IPS-20b (cell line): ENCODE measurements around the gene PCDHB2.
"Not testable (repeated sequence)": the region's sequence is repeated elsewhere in the genome, so short reads cannot be mapped to it uniquely, and the experiment has no call there.

Source experiments
- H3K27ac ChIP-seq: one replicate; pipeline ENCODE4 v1.5.1; 2013; ENCODE audit warnings: low read length
- H3K27me3 ChIP-seq: 2 replicates; pipeline ENCODE4 v1.6.1; 2013; ENCODE audit warnings: mild to moderate bottlenecking, low read length, inconsistent platforms; ENCODE audit not compliant: insufficient read depth
- H3K36me3 ChIP-seq: 2 replicates; pipeline ENCODE4 v1.6.1; 2013; ENCODE audit warnings: low read depth, mild to moderate bottlenecking, inconsistent platforms, low read length, moderate library complexity; ENCODE audit not compliant: insufficient read depth
- H3K4me1 ChIP-seq: 2 replicates; pipeline ENCODE4 v1.6.1; 2013; ENCODE audit warnings: mild to moderate bottlenecking, control low read depth, inconsistent platforms, low read length, moderate library complexity; ENCODE audit not compliant: insufficient read depth
- H3K4me3 ChIP-seq: 2 replicates; pipeline ENCODE4 v1.5.1; 2013; ENCODE audit warnings: mild to moderate bottlenecking, low read length, inconsistent platforms
- H3K9ac ChIP-seq: 2 replicates; pipeline ENCODE4 v1.6.1; 2013; ENCODE audit warnings: low read depth, mild to moderate bottlenecking, inconsistent platforms, low read length, moderate library complexity
- H3K9me3 ChIP-seq: 2 replicates; pipeline ENCODE4 v1.6.1; 2013; ENCODE audit warnings: mild to moderate bottlenecking, low read depth, low read length, inconsistent platforms; ENCODE audit not compliant: insufficient read depth

Gene PCDHB2

GRCh38 chr5:141094481-141095262 is at the start of gene PCDHB2:
Gene PCDHB2 (plus strand): TSS chr5:141094615. CDS start chr5:141094791, 176 bp downstream.
- Histone ChIP-seq H3K9ac (peak within 1 kb of the TSS; percentile 91), H3K27ac (peak within 1 kb of the TSS; percentile 46)

GRCh38 chr5:141050622-141051520 is 43.5 kb upstream of the PCDHB2 start, which contains the start of gene PCDHB1:
Gene PCDHB1 (plus strand): TSS chr5:141051374. CDS start chr5:141051471, 97 bp downstream.
- Histone ChIP-seq H3K27me3 (peaks cover 44% of the 10 kb centered on the region), H3K4me3 (peak within 1 kb of the TSS; percentile 71), H3K36me3 (no peaks in the 10 kb centered on the region), H3K27ac (no peak within 1 kb of the TSS), H3K9me3 (peaks cover 12% of the 10 kb centered on the region; the same call in 1 of the 2 replicates), H3K4me1 (no peaks in the 10 kb centered on the region), H3K9ac (no peak within 1 kb of the TSS)

More at GRCh38 chr5:141094481-141095262, at the start of gene PCDHB2:
- Histone ChIP-seq H3K4me1 (no peaks in the 10 kb centered on the region), H3K36me3 (no peaks in the 10 kb centered on the region; the same call in 1 of the 2 replicates), H3K27me3 (no peaks in the 10 kb centered on the region), H3K9me3 (peaks cover 7% of the 10 kb centered on the region; the same call in 1 of the 2 replicates), H3K4me3 (peak within 1 kb of the TSS; percentile 86)

GRCh38 chr5:141051521-141051866 is 42.9 kb upstream of the PCDHB2 start:
- Histone ChIP-seq H3K27me3 (peaks cover 44% of the 10 kb centered on the region), H3K9ac (no peak overlapping the region), H3K4me1 (no peaks in the 10 kb centered on the region), H3K4me3 (peak overlapping the region; percentile 71), H3K27ac (no peak overlapping the region), H3K9me3 (peaks cover 12% of the 10 kb centered on the region; the same call in 1 of the 2 replicates), H3K36me3 (no peaks in the 10 kb centered on the region)

- no peaks in the 10 kb centered on the region for H3K36me3 ChIP-seq
- H3K27ac ChIP-seq, result no peak overlapping the region
- H3K9me3 ChIP-seq, result peaks cover 10% of the 10 kb centered on the region; the same call in 1 of the 2 replicates
- H3K4me1 ChIP-seq, result no peaks in the 10 kb centered on the region
- H3K27me3 ChIP-seq, result no peaks in the 10 kb centered on the region
- no peak overlapping the region for H3K4me3 ChIP-seq
- H3K9ac ChIP-seq, result no peak overlapping the region
These were observed 16.6 kb upstream of the PCDHB2 start for GRCh38 chr5:141077826-141078225.

- Histone ChIP-seq H3K9me3 (peaks cover 14% of the 10 kb centered on the region; the same call in 1 of the 2 replicates), H3K27ac (no peak overlapping the region), H3K4me1 (no peaks in the 10 kb centered on the region), H3K27me3 (no peaks in the 10 kb centered on the region), H3K9ac (no peak overlapping the region), H3K36me3 (no peaks in the 10 kb centered on the region), H3K4me3 (no peak overlapping the region)
These were observed 12.2 kb upstream of the PCDHB2 start for GRCh38 chr5:141082228-141082627.

- Histone ChIP-seq H3K4me1 (no peaks in the 10 kb centered on the region), H3K4me3 (peak overlapping the region; percentile 29), H3K9me3 (peaks cover 10% of the 10 kb centered on the region; the same call in 1 of the 2 replicates), H3K9ac (0 out of 2 replicates have a peak overlapping the region, but pooled peaks have one; percentile 17), H3K36me3 (no peaks in the 10 kb centered on the region), H3K27ac (no peak overlapping the region), H3K27me3 (no peaks in the 10 kb centered on the region)
These were observed 9.9 kb upstream of the PCDHB2 start for GRCh38 chr5:141084487-141084989.

GRCh38 chr5:141095263-141095641 is 837 bp downstream of the PCDHB2 start:
- H3K4me1 ChIP-seq, result no peaks in the 10 kb centered on the region
- no peak overlapping the region for H3K27ac ChIP-seq
- H3K27me3 ChIP-seq, result no peaks in the 10 kb centered on the region
- no peaks in the 10 kb centered on the region; the same call in 1 of the 2 replicates for H3K36me3 ChIP-seq
- H3K9me3 ChIP-seq, result peaks cover 12% of the 10 kb centered on the region; the same call in 1 of the 2 replicates
- H3K9ac ChIP-seq, result peak overlapping the region; percentile 91
- peak overlapping the region; percentile 86 for H3K4me3 ChIP-seq

GRCh38 chr5:141096181-141096580 is 1.8 kb downstream of the PCDHB2 start:
- not testable (repeated sequence) for H3K4me3 ChIP-seq, H3K27ac ChIP-seq, H3K9ac ChIP-seq, H3K27me3 ChIP-seq, H3K36me3 ChIP-seq, H3K4me1 ChIP-seq
- H3K9me3 ChIP-seq, result peaks cover 20% of the 10 kb centered on the region

- peaks cover 24% of the 10 kb centered on the region for H3K9me3 ChIP-seq
- not testable (repeated sequence) for H3K4me1 ChIP-seq, H3K4me3 ChIP-seq, H3K9ac ChIP-seq, H3K36me3 ChIP-seq, H3K27me3 ChIP-seq, H3K27ac ChIP-seq
These were observed 2.2 kb downstream of the PCDHB2 start for GRCh38 chr5:141096586-141096985.

GRCh38 chr5:141100243-141100805 is 5.9 kb downstream of the PCDHB2 start, which contains the start of gene PCDHB3:
Gene PCDHB3 (plus strand): TSS chr5:141100473. CDS start chr5:141100650, 177 bp downstream.
- Histone ChIP-seq H3K27ac (no peak within 1 kb of the TSS), H3K9me3 (peaks cover 28% of the 10 kb centered on the region), H3K27me3 (no peaks in the 10 kb centered on the region), H3K36me3 (peaks cover 11% of the 10 kb centered on the region; the same call in 1 of the 2 replicates), H3K9ac (peak within 1 kb of the TSS; percentile 50; the same call in 1 of the 2 replicates), H3K4me3 (peak within 1 kb of the TSS; percentile 45; the same call in 1 of the 2 replicates), H3K4me1 (no peaks in the 10 kb centered on the region)

GRCh38 chr5:141101059-141101458 is 6.6 kb downstream of the PCDHB2 start:
- Histone ChIP-seq H3K9me3 (peaks cover 27% of the 10 kb centered on the region), H3K36me3 (peaks cover 11% of the 10 kb centered on the region; the same call in 1 of the 2 replicates), H3K9ac (no peak overlapping the region; the same call in 1 of the 2 replicates), H3K27ac (no peak overlapping the region), H3K27me3 (no peaks in the 10 kb centered on the region), H3K4me1 (no peaks in the 10 kb centered on the region), H3K4me3 (peak overlapping the region; percentile 45; the same call in 1 of the 2 replicates)
